Retinal pigment epithelial cell (primary cell): Measurements from ENCODE around the gene TFAP2E.
"Not testable (repeated sequence)": the region's sequence is repeated elsewhere in the genome, so short reads cannot be mapped to it uniquely, and the experiment has no call there.

Experiments
- DNase-seq: peaks from one replicate; pipeline ENCODE4 v3.0.0-alpha.2; 2010; ENCODE audit warnings: low read depth
- H3K4me3 ChIP-seq: 2 replicates; pipeline ENCODE4 v1.5.1; 2011; ENCODE audit warnings: mild to moderate bottlenecking, low read length, control low read depth, moderate library complexity
- CTCF ChIP-seq: conservative IDR thresholded peaks from 2 replicates; pipeline ENCODE4 v1.5.1; 2011; ENCODE audit warnings: low read depth, low read length, control low read depth, inconsistent platforms

Gene TFAP2E

GRCh38 chr1:35585281-35585680, 12.2 kb downstream of the TFAP2E start:
- TF ChIP-seq CTCF: no peak
- DNase-seq: no peak
- no peak overlapping the region for H3K4me3 ChIP-seq

DNA sequence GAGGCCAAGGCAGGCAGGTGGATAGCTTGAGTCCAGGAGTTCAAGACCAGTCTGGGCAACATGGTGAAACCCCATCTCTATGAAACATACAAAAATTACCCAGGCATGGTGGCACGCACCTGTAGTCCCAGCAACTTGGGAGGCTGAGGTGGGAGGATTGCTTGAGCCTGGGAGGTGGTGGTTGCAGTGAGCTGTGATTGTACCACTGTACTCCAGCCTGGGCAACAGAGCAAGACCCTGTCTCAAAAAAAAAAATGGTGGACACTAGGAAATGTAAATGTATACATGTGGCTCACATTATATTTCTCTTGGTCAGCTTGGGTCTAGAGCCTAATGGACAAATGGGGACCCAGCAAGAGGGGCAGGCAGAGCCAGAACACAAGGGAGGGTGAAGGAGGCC, 12.7 kb downstream of the TFAP2E start:
- not testable (repeated sequence) for H3K4me3 ChIP-seq, DNase-seq

- TF ChIP-seq CTCF: no peak
- no peak for DNase-seq
- no peak overlapping the region for H3K4me3 ChIP-seq
Measured at GRCh38 chr1:35586808-35587207, 13.7 kb downstream of the TFAP2E start.

DNA sequence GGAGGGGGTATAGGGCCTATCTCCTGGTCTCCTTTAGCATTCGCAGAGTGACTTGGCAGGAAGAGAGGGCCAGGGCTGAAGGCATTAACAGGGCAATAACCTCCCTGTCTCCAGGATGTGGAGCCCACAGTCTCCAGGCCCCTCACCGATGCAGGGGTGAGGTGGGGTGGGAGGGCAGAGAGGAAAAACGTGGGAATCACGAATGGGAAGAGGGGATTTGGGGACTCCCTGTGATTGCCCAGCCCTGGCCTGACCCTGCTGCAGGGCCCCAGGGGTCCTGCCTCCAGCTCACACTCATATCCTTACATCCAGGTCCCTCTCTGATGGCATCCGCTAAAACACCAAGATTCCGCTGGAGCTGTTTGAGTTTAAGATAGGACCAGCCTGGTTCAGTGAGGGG, 14.6 kb downstream of the TFAP2E start:
- DNase-seq: no peak
- no peak for TF ChIP-seq CTCF
- H3K4me3 ChIP-seq: no peak overlapping the region

DNA sequence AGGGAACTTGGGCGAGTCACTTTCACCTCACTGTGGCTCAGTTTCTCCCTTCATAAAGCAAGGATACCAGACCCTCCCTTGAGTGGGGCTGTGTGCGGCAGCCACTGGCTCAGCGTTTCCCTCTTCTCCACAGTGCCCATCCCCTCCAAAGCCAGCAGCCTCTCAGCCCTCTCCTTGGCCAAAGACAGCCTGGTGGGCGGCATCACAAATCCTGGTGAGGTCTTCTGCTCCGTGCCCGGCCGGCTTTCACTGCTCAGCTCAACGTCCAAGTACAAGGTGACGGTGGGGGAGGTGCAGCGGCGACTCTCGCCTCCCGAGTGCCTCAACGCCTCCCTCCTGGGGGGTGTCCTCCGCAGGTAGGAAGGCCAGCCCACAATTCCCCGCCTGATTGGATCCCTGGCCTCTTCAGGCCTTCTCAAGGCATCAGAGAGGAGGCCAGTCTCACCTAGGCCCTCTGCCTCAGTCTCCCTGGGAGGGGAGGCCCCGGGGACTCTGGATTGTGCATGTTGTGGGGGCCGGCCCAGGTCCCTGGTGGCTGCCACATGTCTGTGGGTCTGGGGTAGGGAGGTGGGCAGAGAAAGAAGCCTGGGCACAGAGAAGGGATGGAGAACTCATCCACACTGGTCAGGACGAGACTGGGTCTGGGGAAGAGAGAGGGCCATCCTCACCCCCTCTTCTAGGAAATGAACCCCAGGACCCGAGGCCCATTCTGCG, 15.2 kb downstream of the TFAP2E start:
- no peak for DNase-seq
- no peak overlapping the region for H3K4me3 ChIP-seq
- TF ChIP-seq CTCF: no peak

- no peak for DNase-seq
- H3K4me3 ChIP-seq: no peak overlapping the region
- no peak for TF ChIP-seq CTCF
Measured at GRCh38 chr1:35589516-35590427, 16.7 kb downstream of the TFAP2E start.

GRCh38 chr1:35590476-35591040, 17.4 kb downstream of the TFAP2E start:
- no peak for DNase-seq
- TF ChIP-seq CTCF: no peak
- no peak overlapping the region for H3K4me3 ChIP-seq
